K562 (cell line): ENCODE data around the gene C2CD2L. TPM values are rescaled to one million over a fixed set of nuclear protein-coding genes. Genes with fewer than 3 reads are reported as not detected.

ENCODE experiments used
- CHCHD3 ChIP-seq: fragments of 250-450 bp; sonication (Bioruptor Pico); IDR thresholded peaks from 2 replicates; pipeline ENCODE4 v2.1.2; 2022; ENCODE audit warnings: mild to moderate bottlenecking
- CREBBP ChIP-seq: IDR thresholded peaks from one replicate; pipeline ENCODE4 v1.6.1; 2012; ENCODE audit warnings: low read depth, mild to moderate bottlenecking, control low read depth, inconsistent platforms, low read length
- NCOA4 ChIP-seq: fragments of 450-650 bp; IDR thresholded peaks from 2 replicates; pipeline ENCODE4 v1.6.1; 2018; ENCODE audit warnings: mild to moderate bottlenecking; ENCODE audit not compliant: partially characterized antibody
- SPI1 ChIP-seq: IDR thresholded peaks from 2 replicates; pipeline ENCODE4 v1.6.1; 2011; ENCODE audit warnings: low read depth, low read length, control low read depth, borderline replicate concordance
- TAF9B ChIP-seq: fragments of 450-650 bp; IDR thresholded peaks from 2 replicates; pipeline ENCODE4 v1.6.1; 2018; ENCODE audit warnings: mild to moderate bottlenecking; ENCODE audit not compliant: partially characterized antibody
- TBL1XR1 ChIP-seq, 2 experiments: IDR thresholded peaks; 2 replicates each; pipeline ENCODE4 v1.6.1; 2012; ENCODE audit warnings: improper control_type of control experiment in 2 of 2, low read length in 2 of 2, mild to moderate bottlenecking in 1 of 2
- THRAP3 ChIP-seq: fragments of 450-650 bp; IDR thresholded peaks from 2 replicates; pipeline ENCODE4 v1.6.1; 2016; ENCODE audit warnings: mild to moderate bottlenecking, inconsistent platforms, borderline replicate concordance
- ZNF224 ChIP-seq: sonication (generic); formaldehyde crosslinking; IDR thresholded peaks from 2 replicates; pipeline ENCODE4 v1.8.0; 2022; ENCODE audit warnings: mild to moderate bottlenecking, missing genetic modification reagents
- ZNF780A ChIP-seq: fragments of 250-450 bp; sonication (Bioruptor Pico); IDR thresholded peaks from 2 replicates; pipeline ENCODE4 v1.5.0; 2021; ENCODE audit warnings: mild to moderate bottlenecking
- polyA plus RNA-seq, 8 experiments: library from polyadenylated mRNA; depleted of rRNA in 4 of 8; stranded (reverse) in 5 of 8; unstranded in 3 of 8; fragments of >200 nt; fragmentation: Nextera tagmentation in 2 of 8; fragmentation: Illumina TruSeq in 1 of 8; extraction: Ambion mirVana in 2 of 8; extraction: Trizol in 1 of 8; gene quantifications; 2 replicates each; pipeline versions ENCODE4 v1.2.1 to v1.2.3, GENCODE V29; 2011 to 2014; ENCODE audit warnings: inconsistent platforms in 1 of 8, missing spikeins in 1 of 8
- total RNA-seq, 7 experiments: library from RNA; depleted of rRNA in 6 of 7; stranded (reverse); fragments of >200 nt in 6 of 7; fragmentation: Illumina TruSeq in 2 of 7; extraction: Trizol in 2 of 7; gene quantifications; 2 replicates each; pipeline versions ENCODE4 v1.2.1 to v1.2.3, GENCODE V29; 2011 to 2021; ENCODE audit warnings: low replicate concordance in 1 of 7
- TF ChIP-seq, protein P1 (sequence below): sonication (generic); formaldehyde crosslinking; IDR thresholded peaks from 2 replicates; pipeline ENCODE4 v1.8.0; 2023; ENCODE audit warnings: missing genetic modification reagents, mild to moderate bottlenecking, borderline replicate concordance
- TF ChIP-seq, protein P2 (sequence below): fragments of 250-450 bp; sonication (Bioruptor Pico); IDR thresholded peaks from 2 replicates; pipeline ENCODE4 v1.8.0; 2021; ENCODE audit warnings: moderate library complexity, mild to moderate bottlenecking, inconsistent platforms
- TF ChIP-seq, protein P3 (sequence below): fragments of 450-650 bp; conservative IDR thresholded peaks from 2 replicates; pipeline ENCODE4 v1.6.1; 2016; ENCODE audit warnings: missing genetic modification characterization, low read depth, mild to moderate bottlenecking, control low read depth, missing compliant biosample characterization
- TF ChIP-seq, protein P4 (sequence below): sonication (generic); formaldehyde crosslinking; IDR thresholded peaks from 2 replicates; pipeline ENCODE4 v1.8.1; 2023; ENCODE audit warnings: mild to moderate bottlenecking, missing genetic modification reagents
- TF ChIP-seq, protein P5 (sequence below): sonication (generic); formaldehyde crosslinking; IDR thresholded peaks from 2 replicates; pipeline ENCODE4 v1.8.0; 2022; ENCODE audit warnings: missing genetic modification reagents, mild to moderate bottlenecking, borderline replicate concordance

Gene C2CD2L
- total and polyA plus RNA-seq, 9 of the 15 experiments (the other 6 are each of a cell fraction or from before 2014, with no cell fraction given), result 0.66 to 41.2 (median 14.8) TPM

DNA sequence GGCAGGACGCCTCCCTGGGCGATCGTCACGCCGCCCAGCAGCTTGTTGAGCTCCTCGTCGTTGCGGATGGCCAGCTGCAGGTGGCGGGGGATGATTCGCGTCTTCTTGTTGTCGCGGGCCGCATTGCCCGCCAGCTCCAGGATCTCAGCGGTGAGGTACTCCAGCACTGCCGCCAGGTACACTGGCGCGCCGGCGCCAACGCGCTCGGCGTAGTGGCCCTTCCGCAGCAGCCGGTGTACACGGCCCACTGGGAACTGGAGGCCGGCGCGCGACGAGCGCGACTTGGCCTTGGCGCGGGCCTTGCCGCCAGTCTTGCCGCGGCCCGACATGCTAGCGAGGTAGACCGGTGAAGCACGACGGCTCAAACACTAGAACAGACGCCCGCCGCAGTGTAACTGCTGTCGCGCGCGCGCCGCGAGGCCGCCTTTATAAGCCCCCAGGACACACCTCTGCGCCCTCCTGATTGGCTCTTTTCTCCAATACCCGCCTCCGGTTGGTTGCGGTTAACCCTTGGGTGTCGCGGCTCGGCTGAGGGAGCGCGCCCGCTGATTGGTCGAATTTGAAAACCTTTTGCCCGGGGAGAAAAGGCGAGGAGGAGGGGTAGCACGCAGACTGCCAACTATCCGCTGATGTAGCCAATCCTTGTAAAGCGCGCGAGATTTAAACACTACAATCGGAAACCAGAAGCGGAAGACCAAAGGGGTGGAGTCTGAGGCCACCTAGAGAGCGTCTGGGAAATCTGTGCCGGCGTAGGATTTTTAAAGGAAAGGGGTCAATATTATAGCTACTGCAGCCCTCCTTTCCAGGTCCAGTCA, 11.9 kb upstream of the C2CD2L start (continued):
- TF ChIP-seq, protein P1, sequence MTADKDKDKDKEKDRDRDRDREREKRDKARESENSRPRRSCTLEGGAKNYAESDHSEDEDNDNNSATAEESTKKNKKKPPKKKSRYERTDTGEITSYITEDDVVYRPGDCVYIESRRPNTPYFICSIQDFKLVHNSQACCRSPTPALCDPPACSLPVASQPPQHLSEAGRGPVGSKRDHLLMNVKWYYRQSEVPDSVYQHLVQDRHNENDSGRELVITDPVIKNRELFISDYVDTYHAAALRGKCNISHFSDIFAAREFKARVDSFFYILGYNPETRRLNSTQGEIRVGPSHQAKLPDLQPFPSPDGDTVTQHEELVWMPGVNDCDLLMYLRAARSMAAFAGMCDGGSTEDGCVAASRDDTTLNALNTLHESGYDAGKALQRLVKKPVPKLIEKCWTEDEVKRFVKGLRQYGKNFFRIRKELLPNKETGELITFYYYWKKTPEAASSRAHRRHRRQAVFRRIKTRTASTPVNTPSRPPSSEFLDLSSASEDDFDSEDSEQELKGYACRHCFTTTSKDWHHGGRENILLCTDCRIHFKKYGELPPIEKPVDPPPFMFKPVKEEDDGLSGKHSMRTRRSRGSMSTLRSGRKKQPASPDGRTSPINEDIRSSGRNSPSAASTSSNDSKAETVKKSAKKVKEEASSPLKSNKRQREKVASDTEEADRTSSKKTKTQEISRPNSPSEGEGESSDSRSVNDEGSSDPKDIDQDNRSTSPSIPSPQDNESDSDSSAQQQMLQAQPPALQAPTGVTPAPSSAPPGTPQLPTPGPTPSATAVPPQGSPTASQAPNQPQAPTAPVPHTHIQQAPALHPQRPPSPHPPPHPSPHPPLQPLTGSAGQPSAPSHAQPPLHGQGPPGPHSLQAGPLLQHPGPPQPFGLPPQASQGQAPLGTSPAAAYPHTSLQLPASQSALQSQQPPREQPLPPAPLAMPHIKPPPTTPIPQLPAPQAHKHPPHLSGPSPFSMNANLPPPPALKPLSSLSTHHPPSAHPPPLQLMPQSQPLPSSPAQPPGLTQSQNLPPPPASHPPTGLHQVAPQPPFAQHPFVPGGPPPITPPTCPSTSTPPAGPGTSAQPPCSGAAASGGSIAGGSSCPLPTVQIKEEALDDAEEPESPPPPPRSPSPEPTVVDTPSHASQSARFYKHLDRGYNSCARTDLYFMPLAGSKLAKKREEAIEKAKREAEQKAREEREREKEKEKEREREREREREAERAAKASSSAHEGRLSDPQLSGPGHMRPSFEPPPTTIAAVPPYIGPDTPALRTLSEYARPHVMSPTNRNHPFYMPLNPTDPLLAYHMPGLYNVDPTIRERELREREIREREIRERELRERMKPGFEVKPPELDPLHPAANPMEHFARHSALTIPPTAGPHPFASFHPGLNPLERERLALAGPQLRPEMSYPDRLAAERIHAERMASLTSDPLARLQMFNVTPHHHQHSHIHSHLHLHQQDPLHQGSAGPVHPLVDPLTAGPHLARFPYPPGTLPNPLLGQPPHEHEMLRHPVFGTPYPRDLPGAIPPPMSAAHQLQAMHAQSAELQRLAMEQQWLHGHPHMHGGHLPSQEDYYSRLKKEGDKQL, result peak; percentile 97; the same call in 1 of the 2 replicates
- TF ChIP-seq, protein P2, sequence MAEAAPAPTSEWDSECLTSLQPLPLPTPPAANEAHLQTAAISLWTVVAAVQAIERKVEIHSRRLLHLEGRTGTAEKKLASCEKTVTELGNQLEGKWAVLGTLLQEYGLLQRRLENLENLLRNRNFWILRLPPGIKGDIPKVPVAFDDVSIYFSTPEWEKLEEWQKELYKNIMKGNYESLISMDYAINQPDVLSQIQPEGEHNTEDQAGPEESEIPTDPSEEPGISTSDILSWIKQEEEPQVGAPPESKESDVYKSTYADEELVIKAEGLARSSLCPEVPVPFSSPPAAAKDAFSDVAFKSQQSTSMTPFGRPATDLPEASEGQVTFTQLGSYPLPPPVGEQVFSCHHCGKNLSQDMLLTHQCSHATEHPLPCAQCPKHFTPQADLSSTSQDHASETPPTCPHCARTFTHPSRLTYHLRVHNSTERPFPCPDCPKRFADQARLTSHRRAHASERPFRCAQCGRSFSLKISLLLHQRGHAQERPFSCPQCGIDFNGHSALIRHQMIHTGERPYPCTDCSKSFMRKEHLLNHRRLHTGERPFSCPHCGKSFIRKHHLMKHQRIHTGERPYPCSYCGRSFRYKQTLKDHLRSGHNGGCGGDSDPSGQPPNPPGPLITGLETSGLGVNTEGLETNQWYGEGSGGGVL, result no peak
- TF ChIP-seq ZNF224, result no peak; the same call in 1 of the 2 replicates
- TF ChIP-seq, protein P3, sequence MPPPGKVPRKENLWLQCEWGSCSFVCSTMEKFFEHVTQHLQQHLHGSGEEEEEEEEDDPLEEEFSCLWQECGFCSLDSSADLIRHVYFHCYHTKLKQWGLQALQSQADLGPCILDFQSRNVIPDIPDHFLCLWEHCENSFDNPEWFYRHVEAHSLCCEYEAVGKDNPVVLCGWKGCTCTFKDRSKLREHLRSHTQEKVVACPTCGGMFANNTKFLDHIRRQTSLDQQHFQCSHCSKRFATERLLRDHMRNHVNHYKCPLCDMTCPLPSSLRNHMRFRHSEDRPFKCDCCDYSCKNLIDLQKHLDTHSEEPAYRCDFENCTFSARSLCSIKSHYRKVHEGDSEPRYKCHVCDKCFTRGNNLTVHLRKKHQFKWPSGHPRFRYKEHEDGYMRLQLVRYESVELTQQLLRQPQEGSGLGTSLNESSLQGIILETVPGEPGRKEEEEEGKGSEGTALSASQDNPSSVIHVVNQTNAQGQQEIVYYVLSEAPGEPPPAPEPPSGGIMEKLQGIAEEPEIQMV, result no peak
- TF ChIP-seq, protein P4, sequence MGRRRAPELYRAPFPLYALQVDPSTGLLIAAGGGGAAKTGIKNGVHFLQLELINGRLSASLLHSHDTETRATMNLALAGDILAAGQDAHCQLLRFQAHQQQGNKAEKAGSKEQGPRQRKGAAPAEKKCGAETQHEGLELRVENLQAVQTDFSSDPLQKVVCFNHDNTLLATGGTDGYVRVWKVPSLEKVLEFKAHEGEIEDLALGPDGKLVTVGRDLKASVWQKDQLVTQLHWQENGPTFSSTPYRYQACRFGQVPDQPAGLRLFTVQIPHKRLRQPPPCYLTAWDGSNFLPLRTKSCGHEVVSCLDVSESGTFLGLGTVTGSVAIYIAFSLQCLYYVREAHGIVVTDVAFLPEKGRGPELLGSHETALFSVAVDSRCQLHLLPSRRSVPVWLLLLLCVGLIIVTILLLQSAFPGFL, result peak; percentile 98
- peak; percentile 21 to 77; a peak in 3 of 4 replicates for TF ChIP-seq TBL1XR1 (IDR thresholded peaks at IDR 0.05; ENCODE audit: low read length in 2 of 2)
- TF ChIP-seq, protein P5, sequence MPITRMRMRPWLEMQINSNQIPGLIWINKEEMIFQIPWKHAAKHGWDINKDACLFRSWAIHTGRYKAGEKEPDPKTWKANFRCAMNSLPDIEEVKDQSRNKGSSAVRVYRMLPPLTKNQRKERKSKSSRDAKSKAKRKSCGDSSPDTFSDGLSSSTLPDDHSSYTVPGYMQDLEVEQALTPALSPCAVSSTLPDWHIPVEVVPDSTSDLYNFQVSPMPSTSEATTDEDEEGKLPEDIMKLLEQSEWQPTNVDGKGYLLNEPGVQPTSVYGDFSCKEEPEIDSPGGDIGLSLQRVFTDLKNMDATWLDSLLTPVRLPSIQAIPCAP (CRISPR knock-in tag), result no peak; the same call in 1 of the 2 replicates
- no peak for TF ChIP-seq THRAP3
- no peak for TF ChIP-seq CHCHD3 (CRISPR knock-in tag)
- no peak for TF ChIP-seq ZNF780A (CRISPR knock-in tag)
- TF ChIP-seq NCOA4, result no peak
- no peak for TF ChIP-seq CREBBP
- TF ChIP-seq TAF9B, result peak; percentile 91
- TF ChIP-seq SPI1, result peak; percentile 59; the same call in 1 of the 2 replicates
